Caki2 (cell line): ENCODE data around the gene GMCL2. TPM values are rescaled to one million over a fixed set of nuclear protein-coding genes. Genes with fewer than 3 reads are reported as not detected.
"Not testable (repeated sequence)": the region's sequence is repeated elsewhere in the genome, so short reads cannot be mapped to it uniquely, and the experiment has no call there.

Experiments used
- DNase-seq: peaks from one replicate; pipeline ENCODE4 v3.0.0-alpha.2; 2015; ENCODE audit warnings: low read depth
- in situ Hi-C: cut with HindIII; loops from 2 replicates; pipeline ENCODE4 v1.10.0; 2016; ENCODE audit warnings: low sequenced_read_pairs, low pct_unique_long_range_greater_than_20kb, mixed read lengths
- total RNA-seq: library from RNA; depleted of rRNA; stranded (reverse); fragments of >200 nt; shearing (Covaris generic); gene quantifications from 2 replicates; pipeline ENCODE4 v1.2.3, GENCODE V29; 2014; ENCODE audit warnings: low replicate concordance

GMCL2 gene
- total RNA-seq, 1 experiment from 2014 or later: not detected

- in situ Hi-C loops: no loop called here
- DNase-seq: no peak
Observed at GRCh38 chr5:178209334-178210072, 22.3 kb upstream of the GMCL2 start.

DNA sequence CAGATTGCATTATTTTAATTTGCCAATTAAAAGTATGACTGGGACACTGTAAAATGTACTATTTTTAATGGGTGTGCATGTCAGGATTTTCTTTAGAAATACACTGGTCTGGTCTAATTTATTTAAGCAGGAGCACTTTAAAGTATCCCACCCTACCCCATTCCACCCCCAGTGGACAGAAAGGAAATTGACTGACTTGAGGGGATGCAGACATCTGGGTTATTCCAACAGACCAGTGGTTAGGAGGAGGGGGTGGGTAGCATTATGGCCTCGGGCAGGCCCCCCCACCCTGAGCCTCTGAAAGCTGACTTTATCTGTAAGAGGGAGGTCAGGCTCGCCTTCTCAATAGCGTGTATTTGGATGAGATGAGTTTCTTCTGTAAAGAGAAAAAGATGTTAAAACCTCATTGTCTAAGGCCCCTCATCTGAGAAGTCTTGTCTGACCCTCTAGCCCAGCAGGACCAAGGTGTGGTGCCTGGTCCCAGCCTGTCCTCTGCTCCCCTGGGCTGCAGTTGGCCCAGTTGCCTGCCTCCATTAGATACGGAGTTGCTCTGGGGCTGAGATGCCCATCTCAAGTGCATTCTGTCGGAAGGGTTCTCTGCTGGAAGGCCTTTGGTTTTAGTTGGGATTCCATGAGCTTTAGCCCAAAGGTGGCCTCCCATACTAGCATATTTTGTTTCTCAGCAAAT lies 21.5 kb upstream of the GMCL2 start:
- no peak for DNase-seq
- in situ Hi-C loops: no loop called here

DNA sequence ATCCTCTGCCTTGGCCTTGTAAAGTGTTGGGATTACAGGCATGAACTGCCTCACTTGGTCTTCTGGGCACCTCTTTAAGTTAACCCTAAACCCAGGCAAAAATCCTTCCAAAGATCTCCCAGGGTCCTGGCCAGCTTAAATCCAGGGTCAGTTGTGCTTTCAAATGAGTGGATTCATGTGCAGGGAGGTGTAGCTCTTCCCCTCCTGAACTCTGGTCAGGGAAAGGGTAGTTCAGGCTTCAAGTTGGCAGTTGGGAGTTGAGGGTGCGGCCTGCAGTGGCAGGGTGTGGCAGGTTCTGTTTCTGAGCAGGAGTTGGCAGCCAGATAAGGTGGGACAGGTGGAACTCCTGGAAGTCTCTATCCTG lies 20.7 kb upstream of the GMCL2 start:
- in situ Hi-C loops: no loop called here

GRCh38 chr5:178207183-178207916 lies 20.2 kb upstream of the GMCL2 start:
- no peak for DNase-seq
- in situ Hi-C loops: no loop called here

More for the DNA sequence above, 20.7 kb upstream of the GMCL2 start:
- DNase-seq: no peak

GRCh38 chr5:178206166-178207101 lies 19.3 kb upstream of the GMCL2 start:
- in situ Hi-C loops: no loop called here
- no peak for DNase-seq

- no peak for DNase-seq
- in situ Hi-C loops: no loop called here
Observed at GRCh38 chr5:178205749-178206047, 18.5 kb upstream of the GMCL2 start.

DNA sequence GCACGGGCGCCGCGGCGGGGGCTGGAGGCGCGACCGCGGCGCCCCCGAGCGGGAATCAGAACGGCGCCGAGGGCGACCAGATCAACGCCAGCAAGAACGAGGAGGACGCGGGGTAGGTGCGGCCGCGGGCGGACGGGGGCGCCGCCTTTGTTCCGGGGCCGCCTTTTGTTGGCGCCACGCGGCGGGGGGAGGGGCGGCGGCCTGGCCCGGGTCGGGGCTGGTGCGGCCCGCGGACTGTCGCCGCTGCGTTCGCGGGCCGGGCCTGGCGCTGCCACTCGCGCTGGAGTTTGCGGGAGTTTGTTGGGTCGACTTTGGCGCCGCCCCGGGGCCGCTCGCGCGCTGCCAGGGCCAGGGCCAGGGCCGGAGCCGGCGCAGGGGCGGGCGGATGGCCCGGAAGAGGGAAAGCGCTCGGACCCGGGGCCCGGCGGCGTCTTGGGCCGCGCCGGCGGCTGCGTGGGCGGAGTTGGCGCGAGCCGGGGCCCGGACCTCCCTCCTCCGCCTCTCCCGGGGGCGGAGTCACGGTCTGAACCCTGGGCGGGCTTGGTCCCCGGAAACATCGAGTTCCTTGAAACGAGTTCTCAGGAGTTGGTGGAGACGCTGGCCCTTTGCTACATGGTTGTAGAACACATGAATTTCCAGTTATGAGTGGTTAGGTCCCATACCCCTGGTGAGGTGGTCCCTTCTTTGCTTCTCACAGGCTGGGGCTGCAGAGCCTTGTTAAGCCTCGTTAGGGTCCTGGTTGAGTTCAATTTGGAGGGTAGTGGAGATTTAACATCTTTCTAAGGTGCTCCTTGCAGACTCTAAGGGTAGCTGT lies 18.0 kb upstream of the GMCL2 start:
- peak; percentile 76 for DNase-seq
- in situ Hi-C loops: no loop called here

DNA sequence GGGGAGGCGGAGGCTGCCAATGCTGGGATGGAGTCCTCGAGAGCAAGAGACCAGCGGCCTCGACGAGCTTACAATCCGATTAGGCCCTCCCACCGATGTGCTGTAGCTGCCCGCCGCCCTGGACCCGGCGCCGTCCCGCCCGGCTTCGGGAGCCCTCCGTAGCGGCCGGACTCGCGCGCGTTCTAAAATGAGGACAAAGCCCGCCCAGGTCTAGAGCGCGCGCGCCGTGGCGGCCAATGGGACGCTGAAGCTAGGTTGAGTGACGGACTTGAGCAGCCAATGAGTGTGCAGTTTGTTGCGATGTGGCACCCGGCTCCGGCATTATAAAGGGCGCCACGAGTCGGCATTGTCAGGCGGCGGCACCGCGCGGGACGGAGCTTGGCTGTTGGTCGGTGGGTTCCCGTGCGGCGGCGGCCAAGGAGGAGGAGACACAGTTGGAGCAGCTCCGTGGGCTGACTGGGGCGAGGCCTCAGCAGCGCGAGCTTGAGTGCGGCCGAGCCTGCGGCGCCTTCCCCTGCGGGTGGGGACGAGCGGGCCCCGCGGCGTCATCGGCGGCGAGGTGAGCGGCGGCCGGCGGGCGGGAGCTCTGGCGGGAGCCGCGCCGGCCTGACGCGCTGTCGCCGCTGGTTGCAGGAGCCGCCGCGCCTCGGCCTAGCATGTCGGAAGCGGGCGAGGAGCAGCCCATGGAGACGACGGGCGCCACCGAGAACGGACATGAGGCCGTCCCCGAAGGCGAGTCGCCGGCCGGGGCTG lies 17.2 kb upstream of the GMCL2 start, which contains the start of gene HNRNPAB:
Gene HNRNPAB (plus strand): TSS at position 352 of the 753 bp plus-strand sequence. CDS start 305 bp downstream, at position 657.
- DNase-seq: peak; percentile 93
- in situ Hi-C loops: no loop called here

- in situ Hi-C loops: no loop called here
- no peak for DNase-seq
Observed at GRCh38 chr5:178203670-178204181, 16.6 kb upstream of the GMCL2 start.

DNA sequence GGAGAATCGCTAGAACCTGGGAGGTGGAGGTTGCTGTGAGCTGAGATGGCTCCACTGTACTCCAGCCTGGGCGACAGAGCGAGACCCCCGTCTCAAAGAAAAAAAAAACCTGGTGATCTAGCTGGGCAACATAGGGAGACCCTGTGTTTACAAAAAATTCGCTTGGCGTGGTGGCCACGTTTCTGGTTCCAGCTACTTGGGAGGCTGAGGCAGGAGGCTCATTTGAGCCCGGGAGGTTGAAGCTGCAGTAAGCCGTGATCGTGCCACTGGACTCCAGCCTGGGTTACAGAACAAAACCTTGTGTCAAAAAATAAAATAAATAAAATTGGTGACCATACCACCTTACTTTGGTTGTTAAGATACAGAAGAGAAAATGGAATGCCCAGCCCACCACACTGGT lies 15.4 kb upstream of the GMCL2 start:
- in situ Hi-C loops: no loop called here
- no peak for DNase-seq

- DNase-seq: no peak
- in situ Hi-C loops: no loop called here
Observed at GRCh38 chr5:178201927-178202235, 14.7 kb upstream of the GMCL2 start.

- in situ Hi-C loops: no loop called here
- DNase-seq: no peak
Observed at GRCh38 chr5:178201221-178201926, 14.2 kb upstream of the GMCL2 start.

GRCh38 chr5:178199581-178200434 lies 12.6 kb upstream of the GMCL2 start:
- in situ Hi-C loops: no loop called here

GRCh38 chr5:178198706-178199105 lies 11.5 kb upstream of the GMCL2 start:
- in situ Hi-C loops: no loop called here

More at GRCh38 chr5:178199581-178200434, 12.6 kb upstream of the GMCL2 start:
- no peak for DNase-seq

GRCh38 chr5:178198151-178198550 lies 11.0 kb upstream of the GMCL2 start:
- DNase-seq: not testable (repeated sequence)

More at GRCh38 chr5:178198706-178199105, 11.5 kb upstream of the GMCL2 start:
- no peak for DNase-seq

More at GRCh38 chr5:178198151-178198550, 11.0 kb upstream of the GMCL2 start:
- in situ Hi-C loops: not testable (repeated sequence)
